ENCODE measurements around the gene IFT122.

- TF ChIP-seq POLR2A (IDR thresholded peaks at IDR 0.05) (no peak), CTCF (IDR thresholded peaks at IDR 0.05) (no peak)
Observed at GRCh38 chr3:129474984-129475804, 35.2 kb downstream of the IFT122 start.
